Measurements from ENCODE around the gene GPT2.

DNA sequence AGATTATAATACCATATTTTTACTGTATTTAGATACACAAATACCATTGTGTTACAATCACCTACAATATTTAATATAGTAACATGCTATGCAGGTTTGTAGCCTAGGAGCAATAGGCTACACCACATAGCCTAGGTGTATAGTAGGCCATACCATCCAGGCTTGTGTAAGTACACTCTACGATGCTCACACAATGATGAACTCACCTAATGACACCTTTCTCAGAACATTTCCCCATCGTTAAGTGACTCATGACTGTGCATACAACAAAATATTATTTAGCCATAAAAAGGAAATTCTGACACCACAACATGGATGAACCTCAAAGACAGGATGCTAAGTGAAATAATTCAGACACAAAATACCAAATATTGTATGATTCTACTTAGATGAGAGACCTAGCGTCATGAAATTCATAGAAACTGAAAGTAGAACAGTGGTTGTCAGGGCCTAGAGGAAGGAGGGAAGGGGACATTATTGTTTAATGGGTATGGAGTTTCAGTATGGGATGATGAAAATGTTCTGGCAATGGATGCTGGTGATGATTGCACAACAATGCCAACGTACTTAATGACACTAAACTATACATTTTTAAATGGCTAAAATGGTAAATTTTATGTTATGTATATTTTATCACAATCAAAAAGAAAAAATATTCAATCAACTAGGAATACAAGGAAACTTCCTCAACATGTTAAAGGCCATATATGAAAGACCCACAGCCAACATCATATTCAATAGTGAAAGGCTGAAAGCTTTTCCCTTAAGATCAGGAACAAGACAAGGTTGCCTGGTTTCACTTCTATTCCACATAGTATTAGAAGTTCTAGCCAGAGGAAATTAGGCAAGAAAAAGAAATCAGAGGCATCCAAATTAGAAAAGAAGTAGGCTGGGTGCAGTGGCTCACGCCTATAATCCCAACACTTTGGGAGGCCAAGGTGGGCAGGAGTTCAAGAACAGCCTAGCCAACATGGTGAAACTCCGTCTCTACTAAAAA is 47.3 kb upstream of the GPT2 start:
- TF ChIP-seq POLR2A (IDR thresholded peaks at IDR 0.05): no peak
- TF ChIP-seq, protein P1, sequence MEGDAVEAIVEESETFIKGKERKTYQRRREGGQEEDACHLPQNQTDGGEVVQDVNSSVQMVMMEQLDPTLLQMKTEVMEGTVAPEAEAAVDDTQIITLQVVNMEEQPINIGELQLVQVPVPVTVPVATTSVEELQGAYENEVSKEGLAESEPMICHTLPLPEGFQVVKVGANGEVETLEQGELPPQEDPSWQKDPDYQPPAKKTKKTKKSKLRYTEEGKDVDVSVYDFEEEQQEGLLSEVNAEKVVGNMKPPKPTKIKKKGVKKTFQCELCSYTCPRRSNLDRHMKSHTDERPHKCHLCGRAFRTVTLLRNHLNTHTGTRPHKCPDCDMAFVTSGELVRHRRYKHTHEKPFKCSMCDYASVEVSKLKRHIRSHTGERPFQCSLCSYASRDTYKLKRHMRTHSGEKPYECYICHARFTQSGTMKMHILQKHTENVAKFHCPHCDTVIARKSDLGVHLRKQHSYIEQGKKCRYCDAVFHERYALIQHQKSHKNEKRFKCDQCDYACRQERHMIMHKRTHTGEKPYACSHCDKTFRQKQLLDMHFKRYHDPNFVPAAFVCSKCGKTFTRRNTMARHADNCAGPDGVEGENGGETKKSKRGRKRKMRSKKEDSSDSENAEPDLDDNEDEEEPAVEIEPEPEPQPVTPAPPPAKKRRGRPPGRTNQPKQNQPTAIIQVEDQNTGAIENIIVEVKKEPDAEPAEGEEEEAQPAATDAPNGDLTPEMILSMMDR (IDR thresholded peaks at IDR 0.05): no peak

All from right lobe of liver (tissue), 4 donors.